ENCODE data around the gene MAP2K2.
A peak's percentile ranks its signal among the peaks of the same experiment; 100 is the strongest.

The MAP2K2 gene

GRCh38 chr19:4086411-4086867 is 37.5 kb downstream of the MAP2K2 start:
- no CpG with 5 or more reads among the region's 17 CpGs for WGBS (ENCODE audit: extremely low coverage, insufficient coverage, low lambda C conversion rate)

GRCh38 chr19:4084547-4084877 is 39.4 kb downstream of the MAP2K2 start:
- Histone ChIP-seq H2BK15ac (replicated peaks; ENCODE audit: low read depth) (no peak overlapping the region), H3K27ac (ENCODE audit: low read depth, low read length) (no peak overlapping the region)
- no CpG with 5 or more reads among the region's 8 CpGs for WGBS (ENCODE audit: extremely low coverage, insufficient coverage, low lambda C conversion rate)

More at GRCh38 chr19:4086411-4086867, 37.5 kb downstream of the MAP2K2 start:
- no peaks in the 10 kb centered on the region for H3K79me2 ChIP-seq (ENCODE audit: control insufficient read depth, insufficient read depth, low read length)
- no peak overlapping the region for H3K23ac ChIP-seq (ENCODE audit: low read length)
- no peak overlapping the region for H4K5ac ChIP-seq (ENCODE audit: low read length)
- H3K79me1 ChIP-seq (ENCODE audit: low read length): no peaks in the 10 kb centered on the region
- no peak overlapping the region for H3K4ac ChIP-seq (ENCODE audit: low read depth, low read length)
- DNase-seq: no peak
- H3K9ac ChIP-seq (ENCODE audit: low read length): no peak overlapping the region
- H3K4me3 ChIP-seq (ENCODE audit: low read length): no peak overlapping the region
- H3K56ac ChIP-seq (ENCODE audit: low read length): no peak overlapping the region
- H3K4me2 ChIP-seq (ENCODE audit: low read length): no peak overlapping the region
- H2BK5ac ChIP-seq (ENCODE audit: low read length): no peak overlapping the region
- no peak overlapping the region for H2AK5ac ChIP-seq (ENCODE audit: low read length)
- no peak overlapping the region for H4K8ac ChIP-seq (ENCODE audit: low read depth, low read length)
- peaks cover 3% of the 10 kb centered on the region for H3K36me3 ChIP-seq (ENCODE audit: control insufficient read depth, insufficient read depth, low read length)
- no peak overlapping the region for H3K18ac ChIP-seq (ENCODE audit: low read length)
- no peak overlapping the region for H2BK120ac ChIP-seq (ENCODE audit: low read depth, low read length)
- no peaks in the 10 kb centered on the region for H3K27me3 ChIP-seq (ENCODE audit: insufficient read depth, low read length, poor library complexity)
- no peak overlapping the region for H2BK15ac ChIP-seq (replicated peaks; ENCODE audit: low read depth)
- no peak overlapping the region for H3K27ac ChIP-seq (ENCODE audit: low read depth, low read length)
- H3K4me1 ChIP-seq (ENCODE audit: control insufficient read depth, low read depth, low read length): no peaks in the 10 kb centered on the region

GRCh38 chr19:4083677-4084546 is 40.0 kb downstream of the MAP2K2 start:
- Histone ChIP-seq H4K5ac (ENCODE audit: low read length) (no peak overlapping the region), H3K18ac (ENCODE audit: low read length) (no peak overlapping the region), H2BK120ac (ENCODE audit: low read depth, low read length) (no peak overlapping the region), H3K79me2 (ENCODE audit: control insufficient read depth, insufficient read depth, low read length) (no peaks in the 10 kb centered on the region), H3K4me2 (ENCODE audit: low read length) (no peak overlapping the region), H3K4me1 (ENCODE audit: control insufficient read depth, low read depth, low read length) (no peaks in the 10 kb centered on the region), H2AK5ac (ENCODE audit: low read length) (no peak overlapping the region), H4K8ac (ENCODE audit: low read depth, low read length) (no peak overlapping the region), H3K27me3 (ENCODE audit: insufficient read depth, low read length, poor library complexity) (no peaks in the 10 kb centered on the region), H3K36me3 (ENCODE audit: control insufficient read depth, insufficient read depth, low read length) (no peaks in the 10 kb centered on the region), H3K4me3 (ENCODE audit: low read length) (no peak overlapping the region), H3K4ac (ENCODE audit: low read depth, low read length) (no peak overlapping the region), H3K56ac (ENCODE audit: low read length) (no peak overlapping the region), H3K9ac (ENCODE audit: low read length) (no peak overlapping the region), H3K27ac (ENCODE audit: low read depth, low read length) (no peak overlapping the region), H2BK5ac (ENCODE audit: low read length) (no peak overlapping the region), H3K79me1 (ENCODE audit: low read length) (no peaks in the 10 kb centered on the region), H2BK15ac (replicated peaks; ENCODE audit: low read depth) (no peak overlapping the region), H3K23ac (ENCODE audit: low read length) (no peak overlapping the region)
- DNase-seq: peak; percentile 56
- no CpG with 5 or more reads among the region's 28 CpGs for WGBS (ENCODE audit: extremely low coverage, insufficient coverage, low lambda C conversion rate)

More at GRCh38 chr19:4084547-4084877, 39.4 kb downstream of the MAP2K2 start:
- Histone ChIP-seq H3K23ac (ENCODE audit: low read length) (no peak overlapping the region), H2BK5ac (ENCODE audit: low read length) (no peak overlapping the region), H3K79me2 (ENCODE audit: control insufficient read depth, insufficient read depth, low read length) (no peaks in the 10 kb centered on the region), H3K56ac (ENCODE audit: low read length) (peak overlapping the region; percentile 25), H3K27me3 (ENCODE audit: insufficient read depth, low read length, poor library complexity) (no peaks in the 10 kb centered on the region), H3K9ac (ENCODE audit: low read length) (no peak overlapping the region), H3K79me1 (ENCODE audit: low read length) (no peaks in the 10 kb centered on the region), H3K4ac (ENCODE audit: low read depth, low read length) (no peak overlapping the region), H2AK5ac (ENCODE audit: low read length) (no peak overlapping the region), H4K8ac (ENCODE audit: low read depth, low read length) (no peak overlapping the region), H3K4me1 (ENCODE audit: control insufficient read depth, low read depth, low read length) (no peaks in the 10 kb centered on the region), H3K4me3 (ENCODE audit: low read length) (no peak overlapping the region), H3K18ac (ENCODE audit: low read length) (no peak overlapping the region), H4K5ac (ENCODE audit: low read length) (no peak overlapping the region), H3K36me3 (ENCODE audit: control insufficient read depth, insufficient read depth, low read length) (peaks cover 2% of the 10 kb centered on the region), H3K4me2 (ENCODE audit: low read length) (no peak overlapping the region), H2BK120ac (ENCODE audit: low read depth, low read length) (no peak overlapping the region)
- DNase-seq: no peak

GRCh38 chr19:4082172-4082571 is 41.8 kb downstream of the MAP2K2 start:
- Histone ChIP-seq H3K4ac (ENCODE audit: low read depth, low read length) (no peak overlapping the region), H3K36me3 (ENCODE audit: control insufficient read depth, insufficient read depth, low read length) (no peaks in the 10 kb centered on the region), H3K27me3 (ENCODE audit: insufficient read depth, low read length, poor library complexity) (no peaks in the 10 kb centered on the region), H4K5ac (ENCODE audit: low read length) (no peak overlapping the region), H3K79me2 (ENCODE audit: control insufficient read depth, insufficient read depth, low read length) (no peaks in the 10 kb centered on the region), H4K8ac (ENCODE audit: low read depth, low read length) (no peak overlapping the region), H3K4me2 (ENCODE audit: low read length) (no peak overlapping the region), H3K79me1 (ENCODE audit: low read length) (no peaks in the 10 kb centered on the region), H2BK120ac (ENCODE audit: low read depth, low read length) (no peak overlapping the region), H3K27ac (ENCODE audit: low read depth, low read length) (no peak overlapping the region), H3K56ac (ENCODE audit: low read length) (no peak overlapping the region), H2BK5ac (ENCODE audit: low read length) (no peak overlapping the region), H3K9ac (ENCODE audit: low read length) (no peak overlapping the region), H3K18ac (ENCODE audit: low read length) (no peak overlapping the region), H3K4me3 (ENCODE audit: low read length) (no peak overlapping the region), H3K23ac (ENCODE audit: low read length) (no peak overlapping the region), H3K4me1 (ENCODE audit: control insufficient read depth, low read depth, low read length) (peaks cover under 1% of the 10 kb centered on the region), H2BK15ac (replicated peaks; ENCODE audit: low read depth) (no peak overlapping the region), H2AK5ac (ENCODE audit: low read length) (no peak overlapping the region)
- WGBS (ENCODE audit: extremely low coverage, insufficient coverage, low lambda C conversion rate): no CpG with 5 or more reads among the region's 9 CpGs
- DNase-seq: no peak

- Histone ChIP-seq H3K79me1 (ENCODE audit: low read length) (no peaks in the 10 kb centered on the region), H2BK120ac (ENCODE audit: low read depth, low read length) (no peak overlapping the region), H3K79me2 (ENCODE audit: control insufficient read depth, insufficient read depth, low read length) (no peaks in the 10 kb centered on the region), H4K5ac (ENCODE audit: low read length) (no peak overlapping the region), H2BK15ac (replicated peaks; ENCODE audit: low read depth) (no peak overlapping the region), H3K56ac (ENCODE audit: low read length) (no peak overlapping the region), H3K9ac (ENCODE audit: low read length) (no peak overlapping the region), H3K23ac (ENCODE audit: low read length) (no peak overlapping the region), H2AK5ac (ENCODE audit: low read length) (no peak overlapping the region), H3K4ac (ENCODE audit: low read depth, low read length) (no peak overlapping the region), H3K36me3 (ENCODE audit: control insufficient read depth, insufficient read depth, low read length) (no peaks in the 10 kb centered on the region), H3K4me3 (ENCODE audit: low read length) (no peak overlapping the region), H4K8ac (ENCODE audit: low read depth, low read length) (no peak overlapping the region), H3K27ac (ENCODE audit: low read depth, low read length) (no peak overlapping the region), H3K18ac (ENCODE audit: low read length) (no peak overlapping the region), H3K27me3 (ENCODE audit: insufficient read depth, low read length, poor library complexity) (no peaks in the 10 kb centered on the region), H3K4me1 (ENCODE audit: control insufficient read depth, low read depth, low read length) (peaks cover 2% of the 10 kb centered on the region), H2BK5ac (ENCODE audit: low read length) (no peak overlapping the region), H3K4me2 (ENCODE audit: low read length) (no peak overlapping the region)
- peak; percentile 44 for DNase-seq
- no CpG with 5 or more reads among the region's 2 CpGs for WGBS (ENCODE audit: extremely low coverage, insufficient coverage, low lambda C conversion rate)
Observed at GRCh38 chr19:4081441-4082129, 42.3 kb downstream of the MAP2K2 start.

Data from mesendoderm (in vitro differentiated cells).